ENCODE measurements around the gene TMEM138.
A peak's percentile ranks its signal among the peaks of the same experiment; 100 is the strongest.

TMEM138 gene

GRCh38 chr11:61341706-61342105 lies 20.5 kb upstream of the TMEM138 start:
- DNase-seq (ENCODE audit: low read depth in 3 of 3), result no peak

DNA sequence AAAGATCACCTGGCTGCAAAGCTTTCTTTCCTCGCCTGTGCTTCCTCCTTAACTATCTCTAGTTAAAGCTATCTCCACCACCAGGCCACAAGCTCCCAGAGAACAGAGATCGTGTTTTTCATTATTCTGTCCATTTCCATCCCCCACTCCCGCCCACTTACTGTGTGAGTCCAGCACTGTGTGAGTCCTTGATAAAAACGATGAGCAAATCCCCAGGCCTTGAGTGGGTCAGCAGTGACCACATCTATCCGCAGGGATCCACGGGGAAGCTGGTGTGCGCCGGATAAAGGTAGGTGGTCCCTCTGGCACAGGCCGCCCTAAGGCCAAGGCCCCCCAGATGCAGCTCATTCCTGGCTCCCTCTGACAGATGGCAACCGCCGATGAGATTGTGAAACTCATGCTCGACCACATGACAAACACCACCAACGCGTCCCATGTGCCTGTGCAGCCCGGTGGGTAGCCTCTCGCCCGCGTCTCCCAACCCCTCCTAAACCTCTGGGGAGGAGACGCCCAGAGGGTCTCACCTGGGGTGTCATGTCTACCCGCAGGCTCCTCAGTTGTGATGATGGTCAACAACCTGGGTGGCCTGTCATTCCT lies 19.9 kb upstream of the TMEM138 start:
- no peak for DNase-seq (ENCODE audit: low read depth in 3 of 3)

GRCh38 chr11:61343792-61344745 lies 18.1 kb upstream of the TMEM138 start:
- DNase-seq (ENCODE audit: low read depth in 3 of 3), result no peak

DNA sequence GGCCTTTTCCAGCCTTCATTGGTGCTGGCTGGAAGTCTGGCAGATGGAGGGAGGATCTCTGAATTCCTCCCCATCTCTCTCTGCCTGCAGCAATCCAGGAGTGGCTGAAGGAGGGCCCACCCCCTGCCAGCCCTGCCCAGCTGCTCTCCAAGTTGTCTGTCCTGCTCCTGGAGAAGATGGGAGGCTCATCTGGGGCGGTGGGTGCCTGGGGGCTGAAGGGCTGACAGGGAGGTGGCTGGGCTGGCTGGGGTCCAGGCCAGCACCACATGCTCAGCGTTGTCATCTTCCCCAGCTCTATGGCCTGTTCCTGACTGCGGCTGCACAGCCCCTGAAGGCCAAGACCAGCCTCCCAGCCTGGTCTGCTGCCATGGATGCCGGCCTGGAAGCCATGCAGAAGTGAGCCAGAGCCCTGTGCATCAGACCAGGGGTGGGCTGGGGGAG lies 17.0 kb upstream of the TMEM138 start:
- no peak for DNase-seq (ENCODE audit: low read depth in 3 of 3)

- no peak for DNase-seq (ENCODE audit: low read depth in 3 of 3)
Observed at GRCh38 chr11:61345954-61346843, 16.0 kb upstream of the TMEM138 start.

DNA sequence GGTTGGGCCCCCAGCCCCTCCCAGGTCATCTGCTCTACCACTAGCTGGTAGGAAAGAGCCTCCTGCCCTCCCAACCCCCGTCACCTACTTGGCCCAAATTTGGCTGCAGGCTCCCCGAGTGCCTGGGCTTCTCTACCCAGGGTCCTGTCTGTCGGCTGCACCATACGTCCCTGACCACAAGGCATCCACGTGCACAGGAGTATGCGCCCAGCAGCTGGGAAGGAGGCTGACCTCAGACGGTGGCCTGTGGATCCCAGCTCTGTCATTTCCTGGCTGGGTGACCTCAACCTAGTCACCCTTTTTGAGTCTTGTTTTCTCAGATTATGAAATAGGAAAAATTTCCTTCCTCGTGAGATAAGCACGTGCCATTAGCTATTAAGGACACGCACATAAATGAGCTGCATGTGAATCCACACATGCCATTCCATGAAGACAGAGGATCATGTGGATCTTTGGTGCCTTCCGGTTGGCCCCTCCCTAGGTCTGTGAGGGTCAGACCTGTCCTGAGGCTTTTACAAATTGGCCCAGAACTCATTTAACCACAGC lies 14.2 kb upstream of the TMEM138 start:
- no peak for DNase-seq (ENCODE audit: low read depth in 3 of 3)

- no peak for DNase-seq (ENCODE audit: low read depth in 3 of 3)
Observed at GRCh38 chr11:61349189-61349751, 12.9 kb upstream of the TMEM138 start.

DNA sequence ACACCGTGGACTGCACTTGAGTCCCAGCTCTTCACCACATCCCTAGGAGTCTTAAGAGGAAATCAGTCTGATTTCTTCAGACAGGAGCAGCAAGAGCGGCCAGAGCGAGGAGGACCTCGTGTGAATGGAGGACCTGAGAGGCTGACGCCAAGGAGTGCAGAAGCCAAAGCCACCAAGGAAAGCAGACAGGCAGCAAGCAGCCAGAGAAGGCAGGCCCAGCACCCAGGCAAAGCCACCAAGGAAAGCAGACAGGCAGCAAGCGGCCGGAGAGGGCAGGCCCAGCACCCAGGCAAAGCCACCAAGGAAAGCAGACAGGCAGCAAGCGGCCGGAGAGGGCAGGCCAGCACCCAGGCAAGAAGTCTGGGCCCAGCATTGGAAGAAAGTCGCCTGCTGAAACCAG lies 12.3 kb upstream of the TMEM138 start:
- DNase-seq (ENCODE audit: low read depth in 3 of 3), result no peak

- no peak for DNase-seq (ENCODE audit: low read depth in 3 of 3)
Observed at GRCh38 chr11:61350336-61350735, 11.8 kb upstream of the TMEM138 start.

DNA sequence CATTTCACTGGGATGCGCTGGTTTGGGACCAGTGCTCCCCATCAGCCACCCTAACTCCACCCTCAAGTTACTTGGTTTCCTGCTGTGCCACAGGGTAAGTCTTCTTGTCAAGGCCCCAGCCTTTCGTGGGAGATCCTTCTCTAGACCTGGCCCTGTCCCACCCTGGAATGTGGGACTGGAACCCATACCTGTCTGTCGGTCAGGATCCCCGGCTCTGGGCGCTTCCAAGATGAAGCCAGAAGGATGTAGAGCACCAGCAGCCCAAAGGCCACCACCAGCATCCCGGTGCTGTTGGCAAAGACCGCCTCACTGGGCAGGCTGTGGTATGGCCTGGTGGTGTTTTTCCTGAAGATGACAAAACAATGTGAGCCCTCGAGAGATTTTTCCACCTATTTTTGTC lies 11.4 kb upstream of the TMEM138 start:
- no peak for DNase-seq (ENCODE audit: low read depth in 3 of 3)

- DNase-seq (ENCODE audit: low read depth in 3 of 3), result no peak
Observed at GRCh38 chr11:61352038-61352437, 10.1 kb upstream of the TMEM138 start.

GRCh38 chr11:61353131-61354067 lies 8.8 kb upstream of the TMEM138 start:
- DNase-seq (ENCODE audit: low read depth in 3 of 3), result no peak

DNA sequence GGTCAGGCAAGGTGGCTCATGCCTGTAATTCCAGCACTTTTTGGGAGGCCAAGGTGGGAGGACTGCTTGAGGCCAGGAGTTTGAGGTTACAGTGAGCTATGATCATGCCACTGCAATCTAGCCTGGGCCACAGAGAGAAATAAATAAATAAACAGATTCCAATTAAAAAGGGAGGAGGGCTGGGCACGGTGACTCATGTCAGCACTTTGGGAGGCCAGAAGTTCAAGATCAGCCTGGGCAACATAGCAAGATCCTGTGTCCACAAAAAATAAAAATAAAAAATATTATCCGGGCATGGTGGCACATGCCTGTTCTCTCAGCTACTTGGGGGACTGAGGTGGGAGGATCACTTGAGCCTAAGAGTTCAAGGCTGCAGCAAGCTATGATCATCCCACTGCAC lies 8.0 kb upstream of the TMEM138 start:
- no peak for DNase-seq (ENCODE audit: low read depth in 3 of 3)

GRCh38 chr11:61356706-61357105 lies 5.5 kb upstream of the TMEM138 start:
- no peak for DNase-seq (ENCODE audit: low read depth in 3 of 3)

- no peak for DNase-seq (ENCODE audit: low read depth in 3 of 3)
Observed at GRCh38 chr11:61357233-61357893, 4.8 kb upstream of the TMEM138 start.

DNA sequence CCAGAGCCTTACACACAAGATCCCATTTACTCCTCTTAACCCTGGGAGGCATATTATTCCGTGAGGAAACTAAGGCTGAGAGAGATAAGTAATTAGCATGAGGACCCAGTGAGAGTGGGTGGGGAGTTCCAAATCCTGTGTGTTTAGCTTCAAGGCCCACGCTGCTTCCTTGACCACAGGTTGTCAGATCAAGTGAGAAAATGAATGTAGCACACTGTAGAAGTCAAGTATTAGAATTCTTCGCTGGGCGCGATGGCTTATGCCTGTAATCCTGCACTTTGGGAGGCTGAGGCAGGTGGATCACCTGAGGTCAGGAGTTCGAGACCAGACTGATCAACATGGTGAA lies 4.3 kb upstream of the TMEM138 start:
- DNase-seq (ENCODE audit: low read depth in 3 of 3), result no peak

GRCh38 chr11:61358566-61358965 lies 3.6 kb upstream of the TMEM138 start:
- DNase-seq (ENCODE audit: low read depth in 3 of 3), result no peak

DNA sequence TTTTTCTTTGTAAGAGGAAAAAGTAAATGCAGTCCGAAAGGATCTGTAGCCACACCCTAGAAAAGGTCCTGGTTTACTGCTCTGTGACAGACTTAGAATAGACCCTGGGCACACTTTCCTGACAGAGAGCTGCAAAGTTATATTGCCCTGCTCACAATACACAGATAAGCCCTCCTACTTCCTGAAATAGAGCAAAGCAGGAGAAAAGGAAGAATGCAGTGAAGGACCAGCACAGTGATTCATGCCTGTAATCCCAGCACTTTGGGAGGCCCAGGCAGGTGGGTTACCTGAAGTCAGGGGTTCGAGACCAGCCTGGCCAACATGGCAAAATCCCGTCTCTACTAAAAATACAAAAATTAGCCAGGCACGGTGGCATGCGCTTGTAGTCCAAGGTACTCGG lies 2.7 kb upstream of the TMEM138 start:
- no peak for DNase-seq (ENCODE audit: low read depth in 3 of 3)

GRCh38 chr11:61361237-61361740 lies 885 bp upstream of the TMEM138 start:
- DNase-seq (ENCODE audit: low read depth in 3 of 3), result no peak

DNA sequence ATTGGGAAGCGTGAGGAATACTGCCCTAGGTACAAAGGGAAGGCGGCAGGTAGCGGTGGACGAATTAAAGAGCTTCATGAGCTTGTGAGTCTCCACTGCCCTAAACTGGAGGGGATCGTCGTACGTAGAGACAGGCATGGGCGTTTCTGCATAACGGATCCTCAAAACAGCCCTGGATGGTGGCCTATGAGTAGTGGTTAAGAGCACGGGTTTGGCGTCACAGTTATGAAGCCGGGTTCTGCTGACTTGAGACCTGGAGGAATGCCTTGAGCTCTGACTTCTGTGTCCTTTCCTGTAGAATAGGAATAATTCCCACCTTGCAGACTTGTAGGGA lies 335 bp downstream of the TMEM138 start:
- DNase-seq (ENCODE audit: low read depth in 3 of 3), result peak in 2 of 3 experiments; percentile 6 to 9
